ENCODE measurements around the gene PTMS. TPM values are rescaled to one million over a fixed set of nuclear protein-coding genes. Genes with fewer than 3 reads are reported as not detected.

PTMS gene
- total RNA-seq, 1 experiment from 2014 or later: 422 TPM

- H4K5ac ChIP-seq (ENCODE audit: insufficient read length, low read depth, low read length): no peak overlapping the region
- Mint-ChIP-seq H3K4me3 (no peak overlapping the region), H3K27me3 (ENCODE audit: low read depth) (peaks cover 51% of the 10 kb centered on the region), H3K4me1 (peaks cover 9 to 18% of the 10 kb centered on the region in 2 experiments), H3K9me3 (no peaks in the 10 kb centered on the region), H3K36me3 (ENCODE audit: insufficient read depth in 1 of 3, low read depth in 3 of 3) (no peaks in the 10 kb centered on the region; a peak in 1 of 7 replicates), H3K27ac (no peak overlapping the region)
- H3K23ac ChIP-seq (ENCODE audit: insufficient read length, low read depth, low read length): no peak overlapping the region
- H4K8ac ChIP-seq (replicated peaks; ENCODE audit: insufficient read length, low read depth, low read length): no peak overlapping the region
- no peak for TF ChIP-seq CTCF (conservative IDR thresholded peaks at IDR 0.05)
- no peaks in the 10 kb centered on the region; the same call in 1 of the 2 replicates for H3K27me3 ChIP-seq (ENCODE audit: insufficient read depth, low read length)
- H3K4ac ChIP-seq (ENCODE audit: low read depth, low read length): no peak overlapping the region
- H3K27ac ChIP-seq (ENCODE audit: insufficient read length, low read depth, low read length): no peak overlapping the region
- H2BK20ac ChIP-seq (ENCODE audit: low read depth, low read length, poor library complexity, severe bottlenecking): no peak overlapping the region
- H3K4me1 ChIP-seq (ENCODE audit: insufficient read depth, low read length): no peaks in the 10 kb centered on the region
- no peaks in the 10 kb centered on the region for H3K9me3 ChIP-seq (ENCODE audit: control insufficient read depth, low read depth, low read length)
- no peak overlapping the region for H2AFZ ChIP-seq (ENCODE audit: low read length)
- no peak overlapping the region for H2BK15ac ChIP-seq (ENCODE audit: low read depth, low read length)
- H4K20me1 ChIP-seq (ENCODE audit: control insufficient read depth, insufficient read depth, insufficient read length): no peaks in the 10 kb centered on the region
- no peak overlapping the region for H3K56ac ChIP-seq (ENCODE audit: insufficient read length, low read depth, low read length)
- H2BK12ac ChIP-seq (ENCODE audit: insufficient read length, low read depth, low read length): no peak overlapping the region
- H2AK5ac ChIP-seq (ENCODE audit: insufficient read length, low read length): no peak overlapping the region
- no peaks in the 10 kb centered on the region for H3K23me2 ChIP-seq (ENCODE audit: insufficient read length, low read depth, low read length, poor library complexity, severe bottlenecking)
- H3K79me1 ChIP-seq (ENCODE audit: insufficient read depth, low read depth, low read length, poor library complexity, severe bottlenecking): no peaks in the 10 kb centered on the region
- no peak overlapping the region for H2BK5ac ChIP-seq (ENCODE audit: insufficient read length, low read length)
- no peak overlapping the region for H3K18ac ChIP-seq (ENCODE audit: insufficient read length, low read depth, low read length)
- DNase-seq: no peak
- H2BK120ac ChIP-seq (ENCODE audit: low read depth, low read length, poor library complexity, severe bottlenecking): no peak overlapping the region
- no CpG with 5 or more reads among the region's 4 CpGs for WGBS (ENCODE audit: extremely low coverage, insufficient read length, low lambda C conversion rate)
- no peak overlapping the region for H3T11ph ChIP-seq (ENCODE audit: low read length)
- H3K14ac ChIP-seq (ENCODE audit: insufficient read depth, low read length): no peak overlapping the region; the same call in 1 of the 2 replicates
- no peak overlapping the region for H3K4me2 ChIP-seq (ENCODE audit: insufficient read depth, insufficient read length, low read length)
- no peaks in the 10 kb centered on the region for H3K79me2 ChIP-seq (ENCODE audit: insufficient read depth, low read length)
- H4K91ac ChIP-seq (ENCODE audit: insufficient read length, low read depth, low read length): no peak overlapping the region
- H3K9ac ChIP-seq (ENCODE audit: extremely low read depth, insufficient read length, low read length): no peak overlapping the region
Observed at GRCh38 chr12:6796576-6796975, 30.4 kb downstream of the PTMS start.
